ENCODE measurements around the gene BMPR2. TPM values are rescaled to one million over a fixed set of nuclear protein-coding genes. Genes with fewer than 3 reads are reported as not detected.

BMPR2 gene
- total and polyA plus RNA-seq, 2 donors from 2014 or later: 12.5 to 66.9 TPM

GRCh38 chr2:202608142-202608852 is 232.2 kb downstream of the BMPR2 start:
- no peak overlapping the region for H3K27ac ChIP-seq (ENCODE audit: low read depth in 2 of 2, low read length in 2 of 2)
- DNase-seq (no peak), FAIRE-seq (no peak)
- no peaks in the 10 kb centered on the region for H3K9me3 ChIP-seq (ENCODE audit: control insufficient read depth in 2 of 3, insufficient read depth in 1 of 3, low read length in 3 of 3)
- H3K27me3 ChIP-seq (ENCODE audit: control insufficient read depth, insufficient read depth, low read length): no peaks in the 10 kb centered on the region
- H3K4me1 ChIP-seq (ENCODE audit: control insufficient read depth in 2 of 3, insufficient read depth in 2 of 3, low read depth in 1 of 3, low read length in 3 of 3): no peaks in the 10 kb centered on the region
- H3K4me3 ChIP-seq (ENCODE audit: low read length in 3 of 3): no peak overlapping the region
- TF ChIP-seq, protein P1, sequence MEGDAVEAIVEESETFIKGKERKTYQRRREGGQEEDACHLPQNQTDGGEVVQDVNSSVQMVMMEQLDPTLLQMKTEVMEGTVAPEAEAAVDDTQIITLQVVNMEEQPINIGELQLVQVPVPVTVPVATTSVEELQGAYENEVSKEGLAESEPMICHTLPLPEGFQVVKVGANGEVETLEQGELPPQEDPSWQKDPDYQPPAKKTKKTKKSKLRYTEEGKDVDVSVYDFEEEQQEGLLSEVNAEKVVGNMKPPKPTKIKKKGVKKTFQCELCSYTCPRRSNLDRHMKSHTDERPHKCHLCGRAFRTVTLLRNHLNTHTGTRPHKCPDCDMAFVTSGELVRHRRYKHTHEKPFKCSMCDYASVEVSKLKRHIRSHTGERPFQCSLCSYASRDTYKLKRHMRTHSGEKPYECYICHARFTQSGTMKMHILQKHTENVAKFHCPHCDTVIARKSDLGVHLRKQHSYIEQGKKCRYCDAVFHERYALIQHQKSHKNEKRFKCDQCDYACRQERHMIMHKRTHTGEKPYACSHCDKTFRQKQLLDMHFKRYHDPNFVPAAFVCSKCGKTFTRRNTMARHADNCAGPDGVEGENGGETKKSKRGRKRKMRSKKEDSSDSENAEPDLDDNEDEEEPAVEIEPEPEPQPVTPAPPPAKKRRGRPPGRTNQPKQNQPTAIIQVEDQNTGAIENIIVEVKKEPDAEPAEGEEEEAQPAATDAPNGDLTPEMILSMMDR (IDR thresholded peaks at IDR 0.05; ENCODE audit: borderline replicate concordance, extremely low read depth, insufficient read depth): no peak
- no peaks in the 10 kb centered on the region for H3K36me3 ChIP-seq (ENCODE audit: control insufficient read depth in 2 of 3, insufficient read depth in 3 of 3, low read length in 3 of 3)
- no peak overlapping the region for H3K9ac ChIP-seq (ENCODE audit: low read length in 3 of 3)
- intact Hi-C loops (cut with DNase I): no loop called here

- Histone ChIP-seq H3K9me3 (ENCODE audit: control insufficient read depth in 2 of 3, insufficient read depth in 1 of 3, low read length in 3 of 3) (no peaks in the 10 kb centered on the region), H3K36me3 (ENCODE audit: control insufficient read depth in 2 of 3, insufficient read depth in 3 of 3, low read length in 3 of 3) (no peaks in the 10 kb centered on the region), H3K27me3 (ENCODE audit: control insufficient read depth, insufficient read depth, low read length) (no peaks in the 10 kb centered on the region), H3K9ac (ENCODE audit: low read length in 3 of 3) (no peak overlapping the region), H3K4me1 (ENCODE audit: control insufficient read depth in 2 of 3, insufficient read depth in 2 of 3, low read depth in 1 of 3, low read length in 3 of 3) (no peaks in the 10 kb centered on the region), H3K27ac (ENCODE audit: low read depth in 2 of 2, low read length in 2 of 2) (no peak overlapping the region), H3K4me3 (ENCODE audit: low read length in 3 of 3) (no peak overlapping the region)
- intact Hi-C loops (cut with DNase I): no loop called here
- TF ChIP-seq, protein P1 (IDR thresholded peaks at IDR 0.05; ENCODE audit: borderline replicate concordance, extremely low read depth, insufficient read depth): no peak
- FAIRE-seq (no peak), DNase-seq (no peak)
Measured at GRCh38 chr2:202609381-202610145, 233.4 kb downstream of the BMPR2 start.

GRCh38 chr2:202610380-202610779 is 234.3 kb downstream of the BMPR2 start:
- DNase-seq: no peak
- Histone ChIP-seq H3K36me3 (ENCODE audit: control insufficient read depth in 2 of 3, insufficient read depth in 3 of 3, low read length in 3 of 3) (no peaks in the 10 kb centered on the region), H3K27me3 (ENCODE audit: control insufficient read depth, insufficient read depth, low read length) (no peaks in the 10 kb centered on the region), H3K9me3 (ENCODE audit: control insufficient read depth in 2 of 3, insufficient read depth in 1 of 3, low read length in 3 of 3) (no peaks in the 10 kb centered on the region), H3K9ac (ENCODE audit: low read length in 3 of 3) (no peak overlapping the region), H3K27ac (ENCODE audit: low read depth in 2 of 2, low read length in 2 of 2) (no peak overlapping the region), H3K4me3 (ENCODE audit: low read length in 3 of 3) (no peak overlapping the region), H3K4me1 (ENCODE audit: control insufficient read depth in 2 of 3, insufficient read depth in 2 of 3, low read depth in 1 of 3, low read length in 3 of 3) (no peaks in the 10 kb centered on the region)
- FAIRE-seq: no peak
- TF ChIP-seq, protein P1 (IDR thresholded peaks at IDR 0.05; ENCODE audit: borderline replicate concordance, extremely low read depth, insufficient read depth): no peak
- intact Hi-C loops (cut with DNase I): no loop called here

Measured in kidney (tissue), 14 donors.